Measurements from ENCODE around the gene KLHL12. TPM values are rescaled to one million over a fixed set of nuclear protein-coding genes. Genes with fewer than 3 reads are reported as not detected.

Gene KLHL12
- total RNA-seq, 1 experiment from 2014 or later: 17.8 TPM

- Histone ChIP-seq H3K9me3 (ENCODE audit: low read depth, low read length, poor library complexity, severe bottlenecking) (no peaks in the 10 kb centered on the region), H3K27me3 (replicated peaks; ENCODE audit: insufficient read depth, low read depth, low read length, poor library complexity) (no peaks in the 10 kb centered on the region), H3K36me3 (ENCODE audit: insufficient read depth, low read length, poor library complexity, severe bottlenecking) (peaks cover 5% of the 10 kb centered on the region), H3K4me1 (ENCODE audit: insufficient read depth, low read length, poor library complexity, severe bottlenecking) (peaks cover 13% of the 10 kb centered on the region), H3K4me3 (ENCODE audit: low read depth, low read length, poor library complexity, severe bottlenecking) (peak overlapping the region; percentile 99), H3K27ac (ENCODE audit: low read depth, low read length, poor library complexity, severe bottlenecking) (peak overlapping the region; percentile 97)
- DNase-seq (ENCODE audit: low spot score): no peak
- intact Hi-C loops (cut with micrococcal nuclease; ENCODE audit: unreplicated experiment): no loop called here
- TF ChIP-seq CTCF (conservative IDR thresholded peaks at IDR 0.05; ENCODE audit: low read depth, low read length): no peak
- no peak for TF ChIP-seq EZH2 (IDR thresholded peaks at IDR 0.05; ENCODE audit: borderline replicate concordance, low read depth, low read length, poor library complexity, severe bottlenecking)
- POLR2A ChIA-PET (ENCODE audit: low non-redundant PET): no interaction called here
- CTCF ChIA-PET: no interaction called here
- no TSS peak for BruUV-seq (replicated peaks)
Measured at GRCh38 chr1:202958544-202959275, 31.7 kb upstream of the KLHL12 start.

GRCh38 chr1:202957733-202958543 is 30.9 kb upstream of the KLHL12 start, which contains the start of gene ADIPOR1:
Gene ADIPOR1, minus strand, starts transcription at chr1:202958312. Its CDS starts 7,242 bp downstream, at chr1:202951070.
- TF ChIP-seq EZH2 (IDR thresholded peaks at IDR 0.05; ENCODE audit: borderline replicate concordance, low read depth, low read length, poor library complexity, severe bottlenecking) (no peak), CTCF (conservative IDR thresholded peaks at IDR 0.05; ENCODE audit: low read depth, low read length) (no peak)
- Histone ChIP-seq H3K9me3 (ENCODE audit: low read depth, low read length, poor library complexity, severe bottlenecking) (no peaks in the 10 kb centered on the region), H3K36me3 (ENCODE audit: insufficient read depth, low read length, poor library complexity, severe bottlenecking) (peaks cover 5% of the 10 kb centered on the region), H3K4me3 (ENCODE audit: low read depth, low read length, poor library complexity, severe bottlenecking) (peak within 1 kb of the TSS; percentile 99), H3K27me3 (replicated peaks; ENCODE audit: insufficient read depth, low read depth, low read length, poor library complexity) (no peaks in the 10 kb centered on the region), H3K27ac (ENCODE audit: low read depth, low read length, poor library complexity, severe bottlenecking) (peak within 1 kb of the TSS; percentile 97), H3K4me1 (ENCODE audit: insufficient read depth, low read length, poor library complexity, severe bottlenecking) (peaks cover 13% of the 10 kb centered on the region)
- CTCF ChIA-PET: no interaction called here
- intact Hi-C loops (cut with micrococcal nuclease; ENCODE audit: unreplicated experiment): no loop called here
- DNase-seq (ENCODE audit: low spot score): peak; percentile 91
- no TSS peak for BruUV-seq (replicated peaks)
- POLR2A ChIA-PET (ENCODE audit: low non-redundant PET): no interaction called here

GRCh38 chr1:202956969-202957368 is 29.9 kb upstream of the KLHL12 start:
- TF ChIP-seq CTCF (conservative IDR thresholded peaks at IDR 0.05; ENCODE audit: low read depth, low read length) (no peak), EZH2 (IDR thresholded peaks at IDR 0.05; ENCODE audit: borderline replicate concordance, low read depth, low read length, poor library complexity, severe bottlenecking) (no peak)
- POLR2A ChIA-PET (ENCODE audit: low non-redundant PET): no interaction called here
- CTCF ChIA-PET: no interaction called here
- Histone ChIP-seq H3K4me3 (ENCODE audit: low read depth, low read length, poor library complexity, severe bottlenecking) (peak overlapping the region; percentile 99), H3K27me3 (replicated peaks; ENCODE audit: insufficient read depth, low read depth, low read length, poor library complexity) (no peaks in the 10 kb centered on the region), H3K9me3 (ENCODE audit: low read depth, low read length, poor library complexity, severe bottlenecking) (no peaks in the 10 kb centered on the region), H3K36me3 (ENCODE audit: insufficient read depth, low read length, poor library complexity, severe bottlenecking) (no peaks in the 10 kb centered on the region), H3K27ac (ENCODE audit: low read depth, low read length, poor library complexity, severe bottlenecking) (no peak overlapping the region), H3K4me1 (ENCODE audit: insufficient read depth, low read length, poor library complexity, severe bottlenecking) (peaks cover 13% of the 10 kb centered on the region)
- intact Hi-C loops (cut with micrococcal nuclease; ENCODE audit: unreplicated experiment): no loop called here
- DNase-seq (ENCODE audit: low spot score): no peak
- BruUV-seq (replicated peaks): TSS peak; percentile 48
